Activated T-cell treated with anti-CD3 and anti-CD28 coated beads, Interleukin-2, amount 50 U/mL, for 24 hours (primary cell): ENCODE measurements around the gene SEMA4D.

Source experiments
- DNase-seq: peaks from one replicate; pipeline ENCODE4 v3.0.0-alpha.2; 2020
- H3K27ac Mint-ChIP-seq: 2 replicates; pipeline ENCODE4 v1.8.0; 2020; ENCODE audit warnings: mild to moderate bottlenecking, mixed read lengths
- H3K27me3 Mint-ChIP-seq: 2 replicates; pipeline ENCODE4 v1.8.0; 2020; ENCODE audit warnings: mixed read lengths
- H3K36me3 Mint-ChIP-seq: 2 replicates; pipeline ENCODE4 v1.8.0; 2020; ENCODE audit warnings: low read depth, mixed read lengths
- H3K4me1 Mint-ChIP-seq: 2 replicates; pipeline ENCODE4 v1.8.0; 2020; ENCODE audit warnings: low read depth, mixed read lengths
- H3K4me3 Mint-ChIP-seq: 2 replicates; pipeline ENCODE4 v1.8.0; 2020; ENCODE audit warnings: mild to moderate bottlenecking, moderate library complexity, mixed read lengths
- H3K9me3 Mint-ChIP-seq: 2 replicates; pipeline ENCODE4 v1.8.0; 2020; ENCODE audit warnings: mixed read lengths

Gene SEMA4D

GRCh38 chr9:89370593-89370992 is 127.3 kb downstream of the SEMA4D start:
- H3K27ac Mint-ChIP-seq = no peak overlapping the region
- H3K9me3 Mint-ChIP-seq = no peaks in the 10 kb centered on the region
- no peaks in the 10 kb centered on the region for H3K27me3 Mint-ChIP-seq
- peaks cover 13% of the 10 kb centered on the region for H3K36me3 Mint-ChIP-seq
- H3K4me3 Mint-ChIP-seq = no peak overlapping the region
- peaks cover 30% of the 10 kb centered on the region for H3K4me1 Mint-ChIP-seq
- DNase-seq = no peak

GRCh38 chr9:89368978-89369377 is 128.9 kb downstream of the SEMA4D start:
- H3K4me1 Mint-ChIP-seq = peaks cover 21% of the 10 kb centered on the region
- no peaks in the 10 kb centered on the region for H3K9me3 Mint-ChIP-seq
- H3K36me3 Mint-ChIP-seq = peaks cover 15% of the 10 kb centered on the region
- no peak for DNase-seq
- H3K27me3 Mint-ChIP-seq = no peaks in the 10 kb centered on the region
- no peak overlapping the region for H3K4me3 Mint-ChIP-seq
- H3K27ac Mint-ChIP-seq = peak overlapping the region; percentile 88

- Mint-ChIP-seq H3K36me3 (peaks cover 18% of the 10 kb centered on the region), H3K27me3 (no peaks in the 10 kb centered on the region), H3K27ac (peak overlapping the region; percentile 88), H3K4me1 (peaks cover 20% of the 10 kb centered on the region), H3K9me3 (no peaks in the 10 kb centered on the region), H3K4me3 (no peak overlapping the region)
- DNase-seq = no peak
Measured at GRCh38 chr9:89368550-89368949, 129.4 kb downstream of the SEMA4D start.

- H3K36me3 Mint-ChIP-seq = peaks cover 22% of the 10 kb centered on the region
- H3K27me3 Mint-ChIP-seq = no peaks in the 10 kb centered on the region
- H3K9me3 Mint-ChIP-seq = no peaks in the 10 kb centered on the region
- peaks cover 13% of the 10 kb centered on the region for H3K4me1 Mint-ChIP-seq
- H3K4me3 Mint-ChIP-seq = no peak overlapping the region
- H3K27ac Mint-ChIP-seq = peak overlapping the region; percentile 88
- DNase-seq = no peak
Measured at GRCh38 chr9:89367726-89368437, 130.0 kb downstream of the SEMA4D start.

- peak overlapping the region; percentile 77 for H3K27ac Mint-ChIP-seq
- no peak overlapping the region for H3K4me3 Mint-ChIP-seq
- peaks cover 13% of the 10 kb centered on the region for H3K4me1 Mint-ChIP-seq
- no peak for DNase-seq
- H3K36me3 Mint-ChIP-seq = peaks cover 25% of the 10 kb centered on the region
- H3K27me3 Mint-ChIP-seq = no peaks in the 10 kb centered on the region
- no peaks in the 10 kb centered on the region for H3K9me3 Mint-ChIP-seq
Measured at GRCh38 chr9:89367281-89367680, 130.6 kb downstream of the SEMA4D start.

- Mint-ChIP-seq H3K27ac (peak overlapping the region; percentile 77), H3K9me3 (no peaks in the 10 kb centered on the region), H3K4me1 (peaks cover 13% of the 10 kb centered on the region), H3K36me3 (peaks cover 30% of the 10 kb centered on the region), H3K4me3 (no peak overlapping the region), H3K27me3 (no peaks in the 10 kb centered on the region)
- DNase-seq = no peak
Measured at GRCh38 chr9:89366711-89367110, 131.2 kb downstream of the SEMA4D start.

GRCh38 chr9:89365532-89365912 is 132.4 kb downstream of the SEMA4D start:
- H3K4me3 Mint-ChIP-seq = no peak overlapping the region
- peaks cover 13% of the 10 kb centered on the region for H3K4me1 Mint-ChIP-seq
- no peak for DNase-seq
- peak overlapping the region; percentile 73 for H3K27ac Mint-ChIP-seq
- H3K27me3 Mint-ChIP-seq = no peaks in the 10 kb centered on the region
- no peaks in the 10 kb centered on the region for H3K9me3 Mint-ChIP-seq
- H3K36me3 Mint-ChIP-seq = peaks cover 42% of the 10 kb centered on the region

- DNase-seq = no peak
- peaks cover 48% of the 10 kb centered on the region for H3K36me3 Mint-ChIP-seq
- no peak overlapping the region for H3K4me3 Mint-ChIP-seq
- peak overlapping the region; percentile 74 for H3K27ac Mint-ChIP-seq
- no peaks in the 10 kb centered on the region for H3K27me3 Mint-ChIP-seq
- peaks cover 15% of the 10 kb centered on the region for H3K4me1 Mint-ChIP-seq
- no peaks in the 10 kb centered on the region for H3K9me3 Mint-ChIP-seq
Measured at GRCh38 chr9:89364666-89365531, 133.0 kb downstream of the SEMA4D start.

- Mint-ChIP-seq H3K27ac (peak overlapping the region; percentile 80), H3K27me3 (no peaks in the 10 kb centered on the region), H3K4me3 (no peak overlapping the region), H3K36me3 (peaks cover 56% of the 10 kb centered on the region), H3K4me1 (peaks cover 17% of the 10 kb centered on the region), H3K9me3 (no peaks in the 10 kb centered on the region)
- no peak for DNase-seq
Measured at GRCh38 chr9:89363921-89364665, 133.8 kb downstream of the SEMA4D start.

- DNase-seq = no peak
- no peaks in the 10 kb centered on the region for H3K27me3 Mint-ChIP-seq
- H3K4me1 Mint-ChIP-seq = peaks cover 17% of the 10 kb centered on the region
- H3K27ac Mint-ChIP-seq = peak overlapping the region; percentile 80
- H3K4me3 Mint-ChIP-seq = no peak overlapping the region
- H3K9me3 Mint-ChIP-seq = no peaks in the 10 kb centered on the region
- H3K36me3 Mint-ChIP-seq = peaks cover 64% of the 10 kb centered on the region
Measured at GRCh38 chr9:89363311-89363670, 134.6 kb downstream of the SEMA4D start.

- no peak for DNase-seq
- Mint-ChIP-seq H3K4me3 (no peak overlapping the region), H3K9me3 (no peaks in the 10 kb centered on the region), H3K36me3 (peaks cover 70% of the 10 kb centered on the region), H3K4me1 (peaks cover 14% of the 10 kb centered on the region), H3K27ac (peak overlapping the region; percentile 80), H3K27me3 (no peaks in the 10 kb centered on the region)
Measured at GRCh38 chr9:89362647-89363310, 135.1 kb downstream of the SEMA4D start.

GRCh38 chr9:89361816-89362646 is 135.9 kb downstream of the SEMA4D start:
- Mint-ChIP-seq H3K27ac (peak overlapping the region; percentile 81), H3K27me3 (no peaks in the 10 kb centered on the region), H3K36me3 (peaks cover 77% of the 10 kb centered on the region), H3K4me3 (no peak overlapping the region), H3K9me3 (no peaks in the 10 kb centered on the region), H3K4me1 (peaks cover 21% of the 10 kb centered on the region)
- DNase-seq = no peak

GRCh38 chr9:89361031-89361430 is 136.9 kb downstream of the SEMA4D start:
- Mint-ChIP-seq H3K4me1 (peaks cover 20% of the 10 kb centered on the region), H3K27me3 (no peaks in the 10 kb centered on the region)

More at GRCh38 chr9:89361031-89361430, 136.9 kb downstream of the SEMA4D start:
- H3K36me3 Mint-ChIP-seq = peaks cover 87% of the 10 kb centered on the region
- no peak overlapping the region for H3K4me3 Mint-ChIP-seq
- no peaks in the 10 kb centered on the region for H3K9me3 Mint-ChIP-seq
- no peak for DNase-seq
- H3K27ac Mint-ChIP-seq = peak overlapping the region; percentile 12
